Hepatocyte (in vitro differentiated cells): Measurements from ENCODE around the gene FES. TPM values are rescaled to one million over a fixed set of nuclear protein-coding genes. Genes with fewer than 3 reads are reported as not detected.

ENCODE experiments used
- DNase-seq: peaks from one replicate; pipeline ENCODE4 v3.0.0-alpha.2; 2016; ENCODE audit warnings: low spot score
- H2AFZ ChIP-seq: fragments of 200-600 bp; sonication (generic); 2 replicates; pipeline ENCODE4 v1.6.0; 2016; ENCODE audit warnings: antibody characterized with exemption, mild to moderate bottlenecking
- H3K27ac ChIP-seq: fragments of 200-600 bp; sonication (generic); 2 replicates; pipeline ENCODE4 v1.5.1; 2016; ENCODE audit warnings: mild to moderate bottlenecking
- H3K27me3 ChIP-seq: fragments of 200-600 bp; sonication (generic); 2 replicates; pipeline ENCODE4 v1.6.1; 2016
- H3K36me3 ChIP-seq: fragments of 200-600 bp; sonication (generic); replicated peaks from 2 replicates; pipeline ENCODE4 v1.5.1; 2016; ENCODE audit warnings: low read depth; ENCODE audit not compliant: insufficient read depth
- H3K4me1 ChIP-seq: fragments of 200-600 bp; sonication (generic); 2 replicates; pipeline ENCODE4 v1.5.1; 2016; ENCODE audit warnings: mild to moderate bottlenecking, moderate library complexity; ENCODE audit not compliant: insufficient read depth
- H3K4me2 ChIP-seq: fragments of 200-600 bp; sonication (generic); 2 replicates; pipeline ENCODE4 v1.6.0; 2016
- H3K4me3 ChIP-seq: fragments of 200-600 bp; sonication (generic); 2 replicates; pipeline ENCODE4 v1.5.1; 2016; ENCODE audit warnings: mild to moderate bottlenecking
- H3K79me2 ChIP-seq: fragments of 200-600 bp; sonication (generic); 2 replicates; pipeline ENCODE4 v1.6.0; 2017; ENCODE audit warnings: mild to moderate bottlenecking
- H3K9me2 ChIP-seq: fragments of 200-600 bp; sonication (generic); replicated peaks from 2 replicates; pipeline ENCODE4 v1.6.0; 2017; ENCODE audit warnings: mild to moderate bottlenecking; ENCODE audit not compliant: insufficient read depth
- H3K9me3 ChIP-seq: fragments of 200-600 bp; sonication (generic); 2 replicates; pipeline ENCODE4 v1.5.1; 2016; ENCODE audit warnings: low read depth, mild to moderate bottlenecking
- H4K20me1 ChIP-seq: fragments of 200-600 bp; sonication (generic); 2 replicates; pipeline ENCODE4 v1.6.0; 2016; ENCODE audit warnings: mild to moderate bottlenecking; ENCODE audit not compliant: insufficient read depth, poor library complexity, severe bottlenecking
- CTCF ChIP-seq: fragments of 200-600 bp; sonication (generic); IDR thresholded peaks from 2 replicates; pipeline ENCODE4 v1.5.1; 2016; ENCODE audit warnings: antibody characterized with exemption, mild to moderate bottlenecking; ENCODE audit not compliant: poor library complexity
- EZH2 ChIP-seq: fragments of 200-600 bp; sonication (generic); IDR thresholded peaks from 2 replicates; pipeline ENCODE4 v1.6.1; 2016; ENCODE audit warnings: antibody characterized with exemption, mild to moderate bottlenecking, borderline replicate concordance
- EZH2phosphoT487 ChIP-seq: fragments of 200-600 bp; sonication (generic); IDR thresholded peaks from one replicate; pipeline ENCODE4 v1.6.1; 2018; ENCODE audit warnings: antibody characterized with exemption, mild to moderate bottlenecking, low read depth, moderate library complexity; ENCODE audit not compliant: unreplicated experiment, severe bottlenecking
- WGBS: methylation state at CpG from one replicate; pipeline ENCODE4 v1.1.6; 2016; ENCODE audit warnings: low lambda C conversion rate; ENCODE audit errors: missing lambda C conversion rate; 5-methylcytosine and 5-hydroxymethylcytosine counted together
- polyA plus RNA-seq: library from polyadenylated mRNA; unstranded; fragments of >200 nt; fragmentation: Nextera tagmentation; extraction: Ambion mirVana; gene quantifications from 2 replicates; pipeline ENCODE4 v1.2.1, GENCODE V29; 2016
- total RNA-seq: library from RNA; depleted of rRNA; stranded (reverse); fragments of >200 nt; gene quantifications from 2 replicates; pipeline ENCODE4 v1.2.3, GENCODE V29; 2014

The FES gene
- total and polyA plus RNA-seq, 2 experiments from 2014 or later, result 7.3 to 13.5 TPM

DNA sequence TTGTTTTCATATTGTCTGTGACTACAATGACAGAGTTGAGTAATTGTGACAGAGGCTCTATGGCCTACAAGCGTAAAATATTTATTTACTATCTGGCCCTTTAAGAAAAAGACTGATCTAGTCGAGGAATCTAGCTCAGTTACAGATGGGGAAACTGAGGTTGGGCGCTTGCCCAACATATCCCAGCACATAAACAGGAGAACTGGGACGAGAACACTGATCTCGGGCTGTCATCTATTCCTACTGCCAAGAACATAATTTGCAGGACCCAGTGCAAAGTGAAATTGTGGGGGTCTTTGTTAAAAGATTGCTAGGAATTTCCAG is 1.9 kb downstream of the FES start:
- Histone ChIP-seq H3K36me3 (no peaks in the 10 kb centered on the region), H4K20me1 (no peaks in the 10 kb centered on the region), H3K4me3 (no peak overlapping the region), H3K27me3 (no peaks in the 10 kb centered on the region), H3K4me1 (peaks cover 28% of the 10 kb centered on the region), H3K9me3 (no peaks in the 10 kb centered on the region), H3K4me2 (no peak overlapping the region), H2AFZ (no peak overlapping the region), H3K79me2 (no peaks in the 10 kb centered on the region), H3K27ac (no peak overlapping the region), H3K9me2 (no peaks in the 10 kb centered on the region)
- TF ChIP-seq CTCF, result no peak
- WGBS, result 51% methylated on average over 5 of the region's 5 CpGs
- DNase-seq, result no peak

DNA sequence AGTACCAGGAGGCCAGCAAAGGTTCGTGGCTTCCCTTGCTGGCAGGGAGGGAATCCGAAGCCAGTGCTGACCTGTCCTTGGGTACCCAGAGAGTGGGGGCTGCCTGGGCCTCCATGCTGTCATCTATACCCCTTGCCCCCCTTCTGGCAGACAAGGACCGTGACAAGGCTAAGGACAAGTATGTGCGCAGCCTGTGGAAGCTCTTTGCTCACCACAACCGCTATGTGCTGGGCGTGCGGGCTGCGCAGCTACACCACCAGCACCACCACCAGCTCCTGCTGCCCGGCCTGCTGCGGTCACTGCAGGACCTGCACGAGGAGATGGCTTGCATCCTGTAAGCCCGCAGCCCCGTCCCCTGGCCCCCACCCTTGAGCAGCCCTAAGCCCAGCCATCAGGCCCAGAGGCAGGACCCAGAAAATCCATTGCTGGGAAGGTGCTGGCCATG is 2.8 kb downstream of the FES start:
- no peaks in the 10 kb centered on the region for H3K79me2 ChIP-seq
- no peaks in the 10 kb centered on the region for H3K27me3 ChIP-seq
- H3K4me1 ChIP-seq, result peaks cover 28% of the 10 kb centered on the region
- H3K4me3 ChIP-seq, result no peak overlapping the region
- H3K27ac ChIP-seq, result no peak overlapping the region
- H3K9me3 ChIP-seq, result no peaks in the 10 kb centered on the region
- WGBS, result 96% methylated on average over 6 of the region's 13 CpGs
- TF ChIP-seq EZH2 (no peak), EZH2phosphoT487 (no peak), CTCF (no peak)
- no peak for DNase-seq
- no peaks in the 10 kb centered on the region for H3K9me2 ChIP-seq
- H3K4me2 ChIP-seq, result no peak overlapping the region
- H4K20me1 ChIP-seq, result no peaks in the 10 kb centered on the region
- H3K36me3 ChIP-seq, result no peaks in the 10 kb centered on the region
- no peak overlapping the region for H2AFZ ChIP-seq

DNA sequence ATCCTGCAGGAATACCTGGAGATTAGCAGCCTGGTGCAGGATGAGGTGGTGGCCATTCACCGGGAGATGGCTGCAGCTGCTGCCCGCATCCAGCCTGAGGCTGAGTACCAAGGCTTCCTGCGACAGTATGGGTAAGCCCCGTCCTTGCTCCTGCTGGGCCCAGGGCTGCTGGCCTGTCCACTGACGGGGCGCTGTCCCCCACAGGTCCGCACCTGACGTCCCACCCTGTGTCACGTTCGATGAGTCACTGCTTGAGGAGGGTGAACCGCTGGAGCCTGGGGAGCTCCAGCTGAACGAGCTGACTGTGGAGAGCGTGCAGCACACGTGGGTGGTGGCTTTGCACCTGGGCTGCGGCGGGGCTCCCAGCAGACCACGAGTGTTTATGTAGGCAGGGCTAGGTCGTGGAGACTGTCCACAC is 5.0 kb downstream of the FES start:
- no peaks in the 10 kb centered on the region for H3K27me3 ChIP-seq
- H3K9me3 ChIP-seq, result no peaks in the 10 kb centered on the region
- no peak for TF ChIP-seq CTCF
- no peak for TF ChIP-seq EZH2phosphoT487
- no peak for TF ChIP-seq EZH2
- no peak overlapping the region for H3K4me2 ChIP-seq
- H3K4me3 ChIP-seq, result no peak overlapping the region
- 89% methylated on average over 18 of the region's 18 CpGs for WGBS
- no peak overlapping the region for H2AFZ ChIP-seq
- no peaks in the 10 kb centered on the region for H4K20me1 ChIP-seq
- no peaks in the 10 kb centered on the region for H3K79me2 ChIP-seq
- no peak for DNase-seq
- H3K36me3 ChIP-seq, result no peaks in the 10 kb centered on the region
- no peaks in the 10 kb centered on the region for H3K9me2 ChIP-seq
- H3K4me1 ChIP-seq, result peaks cover 15% of the 10 kb centered on the region
- no peak overlapping the region for H3K27ac ChIP-seq

DNA sequence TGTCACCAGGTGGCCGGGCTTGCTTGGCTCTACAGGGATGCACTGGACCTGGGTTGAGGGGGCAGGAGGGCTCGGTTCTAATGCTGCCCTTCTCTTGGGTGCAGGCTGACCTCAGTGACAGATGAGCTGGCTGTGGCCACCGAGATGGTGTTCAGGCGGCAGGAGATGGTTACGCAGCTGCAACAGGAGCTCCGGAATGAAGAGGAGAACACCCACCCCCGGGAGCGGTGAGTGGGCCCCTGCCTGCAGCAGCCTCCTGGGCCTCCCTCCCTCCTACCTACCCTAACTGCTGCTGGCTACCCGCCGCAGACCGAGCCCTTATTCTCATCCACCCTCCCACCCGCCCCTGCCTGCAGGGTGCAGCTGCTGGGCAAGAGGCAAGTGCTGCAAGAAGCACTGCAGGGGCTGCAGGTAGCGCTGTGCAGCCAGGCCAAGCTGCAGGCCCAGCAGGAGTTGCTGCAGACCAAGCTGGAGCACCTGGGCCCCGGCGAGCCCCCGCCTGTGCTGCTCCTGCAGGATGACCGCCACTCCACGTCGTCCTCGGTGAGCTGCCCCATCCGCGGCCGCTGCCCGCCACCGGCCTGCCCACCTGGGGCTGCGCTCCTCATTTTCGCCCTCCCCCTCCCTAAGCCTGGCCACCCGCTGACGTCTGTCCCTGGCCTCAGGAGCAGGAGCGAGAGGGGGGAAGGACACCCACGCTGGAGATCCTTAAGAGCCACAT is 5.6 kb downstream of the FES start:
- Histone ChIP-seq H3K9me2 (no peaks in the 10 kb centered on the region), H3K36me3 (no peaks in the 10 kb centered on the region), H3K4me1 (peaks cover 9% of the 10 kb centered on the region), H2AFZ (no peak overlapping the region), H3K27me3 (no peaks in the 10 kb centered on the region), H3K4me2 (no peak overlapping the region), H3K4me3 (no peak overlapping the region), H3K27ac (no peak overlapping the region), H3K9me3 (no peaks in the 10 kb centered on the region), H4K20me1 (no peaks in the 10 kb centered on the region), H3K79me2 (no peaks in the 10 kb centered on the region)
- 85% methylated on average over 19 of the region's 31 CpGs for WGBS
- TF ChIP-seq CTCF, result no peak
- no peak for DNase-seq
